ENCODE data around the gene WNT4. TPM values are rescaled to one million over a fixed set of nuclear protein-coding genes. Genes with fewer than 3 reads are reported as not detected.

Gene WNT4
- total RNA-seq, 1 donor from 2014 or later: 0.19 TPM

DNA sequence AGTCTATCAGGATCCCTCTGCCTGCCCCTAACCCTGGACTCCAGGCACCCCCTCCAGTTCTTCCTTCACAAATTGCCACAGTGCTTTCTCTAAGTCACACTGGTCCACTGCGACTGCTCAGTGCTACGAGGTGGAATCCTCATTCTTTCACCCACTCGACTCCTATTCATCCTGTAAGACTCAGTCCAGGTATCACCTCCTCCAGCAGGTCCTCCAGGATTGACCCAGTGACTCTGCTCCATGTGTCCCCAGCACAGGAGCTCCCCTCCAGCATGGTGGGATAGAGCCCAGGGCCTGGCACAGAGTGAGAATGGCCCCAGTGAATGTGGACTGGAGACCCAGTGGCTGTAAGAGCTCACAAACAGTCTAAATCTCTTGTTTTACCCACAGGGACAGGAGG is 45.5 kb upstream of the WNT4 start:
- Mint-ChIP-seq H3K4me1 (ENCODE audit: unreplicated experiment) (no peaks in the 10 kb centered on the region), H3K27me3 (ENCODE audit: unreplicated experiment) (peaks cover 40% of the 10 kb centered on the region), H3K4me3 (ENCODE audit: unreplicated experiment) (no peak overlapping the region), H3K9me3 (ENCODE audit: unreplicated experiment) (no peaks in the 10 kb centered on the region), H3K36me3 (ENCODE audit: unreplicated experiment) (no peaks in the 10 kb centered on the region), H3K27ac (ENCODE audit: unreplicated experiment) (no peak overlapping the region)
- TF ChIP-seq, protein P1, sequence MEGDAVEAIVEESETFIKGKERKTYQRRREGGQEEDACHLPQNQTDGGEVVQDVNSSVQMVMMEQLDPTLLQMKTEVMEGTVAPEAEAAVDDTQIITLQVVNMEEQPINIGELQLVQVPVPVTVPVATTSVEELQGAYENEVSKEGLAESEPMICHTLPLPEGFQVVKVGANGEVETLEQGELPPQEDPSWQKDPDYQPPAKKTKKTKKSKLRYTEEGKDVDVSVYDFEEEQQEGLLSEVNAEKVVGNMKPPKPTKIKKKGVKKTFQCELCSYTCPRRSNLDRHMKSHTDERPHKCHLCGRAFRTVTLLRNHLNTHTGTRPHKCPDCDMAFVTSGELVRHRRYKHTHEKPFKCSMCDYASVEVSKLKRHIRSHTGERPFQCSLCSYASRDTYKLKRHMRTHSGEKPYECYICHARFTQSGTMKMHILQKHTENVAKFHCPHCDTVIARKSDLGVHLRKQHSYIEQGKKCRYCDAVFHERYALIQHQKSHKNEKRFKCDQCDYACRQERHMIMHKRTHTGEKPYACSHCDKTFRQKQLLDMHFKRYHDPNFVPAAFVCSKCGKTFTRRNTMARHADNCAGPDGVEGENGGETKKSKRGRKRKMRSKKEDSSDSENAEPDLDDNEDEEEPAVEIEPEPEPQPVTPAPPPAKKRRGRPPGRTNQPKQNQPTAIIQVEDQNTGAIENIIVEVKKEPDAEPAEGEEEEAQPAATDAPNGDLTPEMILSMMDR (IDR thresholded peaks at IDR 0.05): no peak
- DNase-seq (ENCODE audit: extremely low spot score, unreplicated experiment): no peak

DNA sequence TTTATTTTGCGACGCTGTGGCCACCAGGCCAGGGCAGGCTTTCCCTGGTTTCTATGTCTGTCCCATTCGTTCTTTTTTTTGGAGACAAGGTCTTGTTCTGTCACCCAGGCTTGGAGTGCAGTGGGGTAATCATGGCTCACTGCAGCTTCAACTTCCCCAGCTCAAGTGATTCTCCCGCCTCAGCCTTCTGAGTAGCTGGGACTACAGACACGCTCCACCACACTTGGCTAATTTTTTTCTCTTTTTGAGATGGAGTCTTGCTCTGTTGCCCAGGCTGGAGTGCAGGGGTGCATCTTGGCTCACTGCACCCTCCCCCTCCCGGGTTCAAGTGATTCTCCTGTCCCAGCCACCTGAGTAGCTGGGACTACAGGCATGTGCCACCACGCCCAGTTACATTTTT is 43.4 kb upstream of the WNT4 start:
- Mint-ChIP-seq H3K4me3 (ENCODE audit: unreplicated experiment) (no peak overlapping the region), H3K9me3 (ENCODE audit: unreplicated experiment) (no peaks in the 10 kb centered on the region), H3K4me1 (ENCODE audit: unreplicated experiment) (no peaks in the 10 kb centered on the region), H3K27me3 (ENCODE audit: unreplicated experiment) (peaks cover 43% of the 10 kb centered on the region), H3K36me3 (ENCODE audit: unreplicated experiment) (no peaks in the 10 kb centered on the region), H3K27ac (ENCODE audit: unreplicated experiment) (no peak overlapping the region)
- TF ChIP-seq, protein P1 (IDR thresholded peaks at IDR 0.05): no peak
- DNase-seq (ENCODE audit: extremely low spot score, unreplicated experiment): no peak

DNA sequence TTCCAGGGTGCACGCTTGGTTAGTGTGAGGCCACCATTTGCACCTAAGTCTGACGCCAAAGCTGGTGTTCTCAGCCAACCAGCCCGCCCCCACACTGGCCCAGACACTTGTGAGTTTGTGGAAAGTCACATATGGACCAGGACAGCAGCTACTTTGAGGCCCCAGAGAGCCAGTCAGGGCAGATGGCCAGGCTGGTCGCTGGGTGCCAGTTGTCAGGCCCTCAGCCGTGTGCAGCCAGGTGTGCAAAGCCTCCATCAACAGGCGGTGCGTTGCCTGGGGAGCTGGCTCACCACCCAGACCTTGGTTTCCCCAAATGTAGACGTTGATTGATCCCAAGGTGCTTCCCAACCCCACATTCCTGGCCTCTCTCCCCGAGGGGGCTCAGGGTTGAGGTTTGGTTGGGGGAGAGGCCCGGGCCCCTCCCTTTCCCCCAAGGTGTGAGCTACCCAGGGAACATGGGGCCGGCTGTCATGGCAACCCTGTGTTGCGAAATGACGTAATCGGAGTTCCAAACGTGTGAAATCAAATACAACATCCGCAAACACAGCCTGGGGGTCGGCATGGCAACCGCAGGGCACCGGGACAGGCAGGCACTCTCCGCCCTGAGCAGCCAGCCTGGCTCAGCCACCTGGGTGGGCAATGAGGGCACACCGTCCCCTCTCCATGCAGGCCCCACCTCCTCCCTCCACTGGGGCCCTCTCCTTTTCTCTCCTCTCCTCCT is 42.2 kb upstream of the WNT4 start:
- no peak overlapping the region for H3K4me3 Mint-ChIP-seq (ENCODE audit: unreplicated experiment)
- peaks cover 45% of the 10 kb centered on the region for H3K27me3 Mint-ChIP-seq (ENCODE audit: unreplicated experiment)
- no peak for DNase-seq (ENCODE audit: extremely low spot score, unreplicated experiment)
- no peaks in the 10 kb centered on the region for H3K36me3 Mint-ChIP-seq (ENCODE audit: unreplicated experiment)
- no peak overlapping the region for H3K27ac Mint-ChIP-seq (ENCODE audit: unreplicated experiment)
- H3K9me3 Mint-ChIP-seq (ENCODE audit: unreplicated experiment): no peaks in the 10 kb centered on the region
- TF ChIP-seq, protein P1 (IDR thresholded peaks at IDR 0.05): no peak
- H3K4me1 Mint-ChIP-seq (ENCODE audit: unreplicated experiment): no peaks in the 10 kb centered on the region

DNA sequence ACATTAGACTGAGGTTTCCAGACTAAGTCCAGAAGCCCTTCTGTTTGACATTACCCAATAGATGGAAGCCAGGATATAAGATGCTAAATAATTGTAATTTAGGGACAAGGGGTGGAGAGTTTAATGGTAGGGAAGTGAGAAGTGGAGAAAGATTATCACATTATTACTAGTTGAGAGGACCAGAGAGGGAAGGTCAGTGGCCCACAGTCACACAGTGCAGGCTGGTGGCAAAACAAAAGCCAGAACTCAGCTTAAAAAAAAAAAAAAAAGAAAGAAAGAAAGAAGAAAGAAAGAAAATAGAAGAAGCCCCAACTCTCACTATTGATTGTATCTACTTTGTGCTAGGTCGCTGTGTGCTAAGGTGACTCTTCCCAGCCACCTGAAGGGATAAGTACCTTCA is 41.6 kb upstream of the WNT4 start:
- H3K9me3 Mint-ChIP-seq (ENCODE audit: unreplicated experiment): no peaks in the 10 kb centered on the region
- H3K27me3 Mint-ChIP-seq (ENCODE audit: unreplicated experiment): peaks cover 50% of the 10 kb centered on the region
- no peak for DNase-seq (ENCODE audit: extremely low spot score, unreplicated experiment)
- no peak overlapping the region for H3K27ac Mint-ChIP-seq (ENCODE audit: unreplicated experiment)
- H3K4me1 Mint-ChIP-seq (ENCODE audit: unreplicated experiment): no peaks in the 10 kb centered on the region
- no peak overlapping the region for H3K4me3 Mint-ChIP-seq (ENCODE audit: unreplicated experiment)
- no peaks in the 10 kb centered on the region for H3K36me3 Mint-ChIP-seq (ENCODE audit: unreplicated experiment)
- TF ChIP-seq, protein P1 (IDR thresholded peaks at IDR 0.05): no peak

DNA sequence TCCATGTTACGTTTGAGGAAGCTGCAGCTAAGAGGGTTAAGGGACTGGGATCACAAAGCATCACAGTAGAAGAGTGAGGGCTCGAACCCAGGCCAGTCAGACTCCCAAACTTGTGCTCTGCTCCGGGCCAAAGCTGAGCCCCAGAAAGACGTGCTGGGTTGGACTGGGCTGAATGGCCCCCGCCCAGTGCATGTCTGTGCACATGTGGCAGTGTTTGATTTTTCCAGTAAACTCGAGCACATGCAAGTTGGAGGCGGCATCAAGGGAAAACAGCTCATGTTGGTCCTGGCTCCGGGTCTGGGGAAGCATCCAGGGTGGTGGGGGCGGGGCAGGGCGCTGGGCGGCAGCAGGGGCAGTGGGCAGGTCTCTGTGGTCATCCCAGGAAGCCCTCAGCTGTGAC is 39.8 kb upstream of the WNT4 start:
- H3K27me3 Mint-ChIP-seq (ENCODE audit: unreplicated experiment): peaks cover 44% of the 10 kb centered on the region
- H3K4me3 Mint-ChIP-seq (ENCODE audit: unreplicated experiment): no peak overlapping the region
- H3K9me3 Mint-ChIP-seq (ENCODE audit: unreplicated experiment): no peaks in the 10 kb centered on the region
- no peaks in the 10 kb centered on the region for H3K36me3 Mint-ChIP-seq (ENCODE audit: unreplicated experiment)
- no peaks in the 10 kb centered on the region for H3K4me1 Mint-ChIP-seq (ENCODE audit: unreplicated experiment)
- TF ChIP-seq, protein P1 (IDR thresholded peaks at IDR 0.05): no peak
- DNase-seq (ENCODE audit: extremely low spot score, unreplicated experiment): no peak
- no peak overlapping the region for H3K27ac Mint-ChIP-seq (ENCODE audit: unreplicated experiment)

Data from osteocyte (in vitro differentiated cells).